Spinal cord (tissue), 10 donors: ENCODE measurements around the gene GNG7. TPM values are rescaled to one million over a fixed set of nuclear protein-coding genes. Genes with fewer than 3 reads are reported as not detected.

ENCODE experiments used
- DNase-seq, 6 donors: peaks; one replicate each; pipeline versions ENCODE4 v3.0.0 to v3.0.0-alpha.2; 2013 to 2015; ENCODE audit warnings: low spot score in 6 of 6, low read depth in 4 of 6
- H3K27ac ChIP-seq: one replicate; pipeline ENCODE4 v1.5.1; 2013; ENCODE audit warnings: low read depth, low read length, control low read depth
- H3K27me3 ChIP-seq: one replicate; pipeline ENCODE4 v1.6.1; 2013; ENCODE audit warnings: low read length; ENCODE audit not compliant: control insufficient read depth, insufficient read depth
- H3K36me3 ChIP-seq: one replicate; pipeline ENCODE4 v1.6.1; 2013; ENCODE audit warnings: low read length; ENCODE audit not compliant: control insufficient read depth, insufficient read depth
- H3K4me1 ChIP-seq: one replicate; pipeline ENCODE4 v1.6.1; 2013; ENCODE audit warnings: low read length; ENCODE audit not compliant: control insufficient read depth, insufficient read depth
- H3K4me3 ChIP-seq: one replicate; pipeline ENCODE4 v1.5.1; 2013; ENCODE audit warnings: low read depth, low read length, control low read depth
- H3K9me3 ChIP-seq: one replicate; pipeline ENCODE4 v1.6.1; 2013; ENCODE audit warnings: low read length; ENCODE audit not compliant: control insufficient read depth, insufficient read depth
- WGBS: methylation state at CpG from one replicate; pipeline ENCODE4 v1.1.5; 2013; ENCODE audit warnings: missing lambda C conversion rate; ENCODE audit not compliant: insufficient coverage; 5-methylcytosine and 5-hydroxymethylcytosine counted together
- polyA plus RNA-seq, 2 donors: library from polyadenylated mRNA; unstranded; fragments of 120-200 nt; gene quantifications; one replicate each; pipeline ENCODE4 v1.2.1, GENCODE V29; 2013; ENCODE audit not compliant: insufficient read length in 2 of 2
- total RNA-seq, 2 donors: library from RNA; depleted of rRNA in 1 of 2; stranded (reverse); fragments of 120-200 nt in 1 of 2; fragments of >200 nt in 1 of 2; gene quantifications; one replicate each; pipeline versions ENCODE4 v1.2.3 to v1.2.4, GENCODE V29; 2013 to 2014
- donor health status: healthy.

GNG7 gene
- total and polyA plus RNA-seq, 4 donors = 6.2 to 60.4 (median 30.2) TPM

DNA sequence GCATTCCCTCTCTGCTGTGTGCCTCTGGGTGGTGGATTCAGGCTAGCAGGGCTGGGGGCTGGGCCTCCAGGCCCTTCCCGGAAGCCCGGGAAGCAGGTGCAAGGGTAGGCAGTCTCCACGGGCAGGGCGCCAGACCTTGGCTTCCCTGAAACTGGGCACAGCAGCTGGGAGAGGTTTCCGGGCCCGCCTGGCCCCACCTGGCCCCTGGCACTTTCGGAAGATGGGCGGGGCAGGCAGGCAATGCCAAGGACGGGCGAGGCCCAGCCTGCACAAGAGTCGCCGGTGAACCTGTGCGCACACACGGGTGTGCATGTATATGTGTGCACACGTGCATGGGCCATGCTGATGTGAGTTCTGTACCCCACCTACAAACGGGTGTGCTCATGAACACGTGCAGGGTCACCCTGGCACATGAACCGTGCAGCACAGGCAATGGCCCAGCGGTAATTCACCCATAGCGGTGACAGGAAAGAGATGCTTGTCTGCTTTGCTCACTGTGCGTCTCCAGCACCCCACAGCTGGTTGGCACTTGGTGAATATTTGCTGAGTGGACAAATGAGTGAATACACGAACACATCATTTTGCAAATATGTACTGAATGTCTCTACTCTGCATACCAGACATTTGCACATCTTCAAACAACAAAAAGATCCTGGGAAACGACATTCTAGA is 211.2 kb downstream of the GNG7 start:
- Histone ChIP-seq H3K9me3 (no peaks in the 10 kb centered on the region), H3K27ac (no peak overlapping the region), H3K36me3 (peaks cover 4% of the 10 kb centered on the region), H3K27me3 (peaks cover 32% of the 10 kb centered on the region), H3K4me3 (no peak overlapping the region), H3K4me1 (peaks cover 41% of the 10 kb centered on the region)
- peak in 1 of 6 donors; percentile 17 for DNase-seq
- WGBS = 88% methylated on average over 21 of the region's 23 CpGs

DNA sequence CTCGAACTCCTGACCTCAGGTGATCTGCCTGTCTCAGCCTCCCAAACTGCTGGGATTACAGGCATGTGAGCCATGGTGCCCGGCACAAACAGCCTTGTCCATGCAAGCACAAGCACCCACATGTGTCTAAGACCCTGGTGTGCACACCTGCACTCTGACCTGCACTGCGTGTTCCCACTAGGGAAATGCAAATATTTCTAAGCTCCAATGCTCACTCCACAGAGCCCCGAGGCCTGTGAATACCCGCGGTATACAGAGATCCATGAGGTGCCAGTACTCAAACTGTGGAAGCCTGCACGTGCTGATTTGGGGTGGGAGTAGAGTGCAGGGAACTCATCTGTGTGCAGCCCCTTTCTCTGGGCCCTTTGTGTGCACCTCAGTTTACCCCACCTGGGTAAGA is 211.8 kb downstream of the GNG7 start:
- H3K36me3 ChIP-seq = peaks cover 4% of the 10 kb centered on the region
- peaks cover 36% of the 10 kb centered on the region for H3K4me1 ChIP-seq
- H3K9me3 ChIP-seq = no peaks in the 10 kb centered on the region
- H3K27ac ChIP-seq = no peak overlapping the region
- no peak overlapping the region for H3K4me3 ChIP-seq
- H3K27me3 ChIP-seq = peaks cover 32% of the 10 kb centered on the region
- DNase-seq = no peak
- 91% methylated on average over 4 of the region's 7 CpGs for WGBS

DNA sequence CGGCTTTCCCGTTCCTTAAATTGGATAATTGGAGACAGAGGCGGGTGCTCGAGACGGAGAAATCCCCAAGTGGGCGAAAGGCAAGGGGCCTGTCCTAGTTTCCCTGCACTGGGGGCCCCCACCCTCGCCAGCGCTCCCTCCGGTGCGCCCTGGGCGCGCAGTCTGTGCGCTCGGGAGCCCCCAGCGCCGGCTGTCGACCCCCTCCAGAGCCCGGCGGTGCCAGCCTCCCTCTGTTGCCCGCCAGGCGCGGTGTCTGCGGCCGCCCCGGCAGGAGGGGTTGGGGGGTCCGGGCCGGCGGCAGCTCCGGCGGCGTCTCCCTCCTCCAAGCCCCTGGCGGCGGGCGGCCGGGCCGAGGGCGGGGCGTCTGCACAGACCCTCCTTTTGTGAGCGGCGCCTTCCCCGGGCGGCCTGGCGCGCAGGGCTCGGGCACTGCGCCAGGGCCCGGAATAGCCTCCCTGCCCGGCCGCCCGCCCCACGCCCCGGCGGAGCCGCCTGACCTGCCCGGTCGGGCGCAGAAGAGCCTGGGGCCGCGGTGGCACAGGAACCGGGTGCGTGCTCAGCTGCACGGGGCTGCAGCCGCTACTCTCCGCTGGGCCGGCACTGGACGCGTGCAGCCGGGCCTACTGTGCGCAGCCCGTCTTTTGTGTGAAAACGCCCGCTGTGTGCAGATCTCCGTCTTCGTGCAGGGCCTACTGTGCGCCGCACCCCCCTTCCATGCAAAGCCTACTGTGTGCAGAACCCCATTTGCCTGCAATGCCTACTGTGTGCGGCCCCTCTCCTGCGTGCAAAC is 213.4 kb downstream of the GNG7 start:
- DNase-seq = peak in 2 of 6 donors; percentile 58 to 79
- H3K4me1 ChIP-seq = peaks cover 23% of the 10 kb centered on the region
- H3K36me3 ChIP-seq = peaks cover 4% of the 10 kb centered on the region
- H3K27me3 ChIP-seq = peaks cover 32% of the 10 kb centered on the region
- H3K9me3 ChIP-seq = no peaks in the 10 kb centered on the region
- WGBS = 2% methylated on average over 78 of the region's 78 CpGs
- no peak overlapping the region for H3K27ac ChIP-seq
- H3K4me3 ChIP-seq = no peak overlapping the region

DNA sequence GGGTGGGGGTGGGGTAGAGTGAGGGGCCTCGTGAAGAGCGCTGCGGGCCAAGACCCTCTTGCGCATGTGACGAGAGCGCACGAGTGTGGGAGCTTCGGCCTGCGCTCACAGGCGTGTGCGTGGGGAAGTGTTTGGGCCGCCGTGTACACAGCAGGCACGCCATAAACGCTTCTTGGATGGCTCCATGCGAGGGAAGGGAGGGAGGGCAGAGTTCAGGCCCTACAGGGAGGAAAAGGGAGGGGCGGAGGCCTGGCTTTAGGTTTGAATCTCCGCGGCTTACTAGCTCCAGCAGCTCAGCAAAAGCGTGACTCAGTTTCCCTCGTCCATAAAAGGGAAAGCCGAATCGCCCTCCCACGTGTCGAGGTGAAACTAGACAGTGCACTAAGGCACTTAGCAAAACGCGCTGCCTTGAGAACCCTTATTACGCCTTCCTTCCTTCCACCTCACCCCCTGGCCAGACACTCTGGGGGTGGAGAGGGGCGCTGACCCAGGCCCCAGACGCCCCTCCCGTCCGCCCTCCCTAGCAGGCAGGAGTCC is 214.0 kb downstream of the GNG7 start:
- peaks cover 32% of the 10 kb centered on the region for H3K27me3 ChIP-seq
- WGBS = 4% methylated on average over 28 of the region's 32 CpGs
- H3K9me3 ChIP-seq = no peaks in the 10 kb centered on the region
- H3K4me1 ChIP-seq = peaks cover 19% of the 10 kb centered on the region
- H3K4me3 ChIP-seq = no peak overlapping the region
- DNase-seq = no peak
- H3K27ac ChIP-seq = no peak overlapping the region
- peaks cover 4% of the 10 kb centered on the region for H3K36me3 ChIP-seq

DNA sequence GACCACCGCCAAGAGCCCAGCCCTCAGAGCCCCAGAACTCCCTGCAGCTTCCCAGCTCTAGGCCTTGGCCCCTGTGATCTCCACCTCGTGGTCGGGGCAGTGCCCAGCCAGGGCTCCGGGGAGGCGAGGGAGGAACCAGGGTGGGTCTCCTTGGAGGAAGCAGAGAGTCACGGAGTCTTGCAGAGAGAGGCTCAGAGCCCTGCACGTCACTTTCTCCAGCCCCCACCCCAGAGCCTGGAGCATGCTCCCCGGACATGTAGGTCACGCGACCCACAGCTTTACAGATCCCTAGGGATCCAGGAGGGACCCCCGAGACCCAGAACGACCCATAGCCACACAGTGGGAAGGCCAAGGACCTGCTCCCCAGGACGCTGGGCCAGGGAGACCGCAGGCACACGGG is 214.7 kb downstream of the GNG7 start:
- H3K27me3 ChIP-seq = peaks cover 30% of the 10 kb centered on the region
- WGBS = 17% methylated on average over 13 of the region's 15 CpGs
- no peak for DNase-seq
- H3K9me3 ChIP-seq = no peaks in the 10 kb centered on the region
- H3K27ac ChIP-seq = no peak overlapping the region
- H3K4me1 ChIP-seq = peaks cover 19% of the 10 kb centered on the region
- H3K4me3 ChIP-seq = no peak overlapping the region
- H3K36me3 ChIP-seq = peaks cover 4% of the 10 kb centered on the region

DNA sequence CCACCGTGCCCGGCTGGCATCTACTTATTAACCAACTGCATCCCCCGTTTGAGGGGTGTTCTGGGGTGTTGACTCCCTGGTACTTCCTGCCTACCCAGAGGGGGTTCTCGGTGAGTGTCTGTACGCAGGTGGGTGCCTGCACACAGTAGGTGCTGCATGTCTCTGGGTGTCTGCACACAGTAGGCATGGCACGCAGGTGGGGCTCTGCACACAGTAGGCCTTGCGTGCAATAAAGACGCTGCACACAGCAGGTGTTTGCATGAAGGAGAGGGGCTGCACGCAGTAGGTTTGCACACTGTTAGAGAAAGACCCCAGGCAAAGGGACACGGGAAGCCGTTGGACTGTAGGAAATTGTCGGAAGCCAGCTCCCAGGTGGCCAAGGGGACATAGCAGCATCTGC is 215.4 kb downstream of the GNG7 start:
- no peaks in the 10 kb centered on the region for H3K9me3 ChIP-seq
- H3K4me1 ChIP-seq = peaks cover 19% of the 10 kb centered on the region
- no peak overlapping the region for H3K4me3 ChIP-seq
- H3K27me3 ChIP-seq = peaks cover 30% of the 10 kb centered on the region
- H3K36me3 ChIP-seq = peaks cover 4% of the 10 kb centered on the region
- no peak overlapping the region for H3K27ac ChIP-seq
- 93% methylated on average over 8 of the region's 12 CpGs for WGBS
- no peak for DNase-seq

DNA sequence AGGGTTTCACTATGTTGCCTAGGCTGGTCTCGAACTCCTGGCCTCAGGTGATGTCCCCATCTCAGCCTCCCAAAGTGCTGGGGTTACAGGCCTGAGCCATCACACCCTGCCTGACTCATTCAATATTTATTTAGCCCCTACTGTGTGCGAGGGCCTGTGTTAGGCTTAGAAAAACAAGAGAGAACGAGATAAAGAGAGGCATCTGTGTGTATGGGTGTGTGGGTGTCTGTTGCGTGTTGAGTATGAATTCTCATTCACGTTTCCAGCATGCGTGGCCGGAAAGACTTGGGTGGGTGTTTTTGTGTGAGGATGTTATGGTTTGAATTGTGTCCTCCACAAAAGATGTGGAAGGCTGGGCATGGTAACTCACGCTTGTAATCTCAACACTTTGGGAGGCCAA is 217.1 kb downstream of the GNG7 start:
- 63% methylated on average over 8 of the region's 8 CpGs for WGBS
- Histone ChIP-seq H3K9me3 (no peaks in the 10 kb centered on the region), H3K4me1 (peaks cover 19% of the 10 kb centered on the region), H3K4me3 (no peak overlapping the region), H3K27ac (no peak overlapping the region), H3K27me3 (peaks cover 34% of the 10 kb centered on the region), H3K36me3 (no peaks in the 10 kb centered on the region)
- no peak for DNase-seq

DNA sequence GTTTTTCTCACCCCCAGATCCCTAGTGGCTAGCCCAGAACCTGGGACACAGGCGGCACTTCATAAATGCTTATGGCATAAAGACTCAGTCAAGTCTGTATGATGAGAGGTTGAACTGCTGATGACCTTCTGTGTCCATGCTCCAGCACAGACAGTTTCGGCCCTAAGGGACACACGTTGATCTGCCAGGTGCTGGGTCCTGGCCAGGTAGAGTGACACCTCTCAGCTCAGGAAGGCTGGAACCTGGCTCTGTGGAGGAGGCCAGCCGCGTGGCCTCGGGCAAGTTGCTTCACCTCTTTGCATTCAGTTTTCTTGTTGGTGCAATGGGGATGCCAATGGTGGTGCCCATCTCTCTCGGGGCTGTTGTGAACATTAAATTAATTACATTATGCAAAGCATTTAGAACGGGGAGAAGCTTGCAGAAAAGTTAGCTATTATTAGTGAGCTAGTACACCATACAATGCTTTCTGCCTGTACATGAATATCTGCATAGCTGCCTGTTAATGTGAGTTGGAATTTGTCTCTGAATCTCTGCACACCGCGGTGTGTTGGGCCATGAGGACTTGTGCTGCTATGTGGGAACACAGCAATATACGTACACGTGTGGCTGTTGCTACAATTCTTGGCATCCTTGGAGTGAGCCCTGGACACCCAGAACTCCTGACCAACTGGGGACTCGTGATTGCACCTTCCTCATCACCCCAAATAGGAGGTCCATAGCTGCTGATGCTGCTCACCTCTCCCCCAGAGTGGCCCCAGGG is 218.1 kb downstream of the GNG7 start:
- no peak for DNase-seq
- Histone ChIP-seq H3K36me3 (no peaks in the 10 kb centered on the region), H3K27ac (no peak overlapping the region), H3K27me3 (peaks cover 39% of the 10 kb centered on the region), H3K9me3 (no peaks in the 10 kb centered on the region), H3K4me3 (no peak overlapping the region), H3K4me1 (peaks cover 17% of the 10 kb centered on the region)
- 92% methylated on average over 7 of the region's 13 CpGs for WGBS

DNA sequence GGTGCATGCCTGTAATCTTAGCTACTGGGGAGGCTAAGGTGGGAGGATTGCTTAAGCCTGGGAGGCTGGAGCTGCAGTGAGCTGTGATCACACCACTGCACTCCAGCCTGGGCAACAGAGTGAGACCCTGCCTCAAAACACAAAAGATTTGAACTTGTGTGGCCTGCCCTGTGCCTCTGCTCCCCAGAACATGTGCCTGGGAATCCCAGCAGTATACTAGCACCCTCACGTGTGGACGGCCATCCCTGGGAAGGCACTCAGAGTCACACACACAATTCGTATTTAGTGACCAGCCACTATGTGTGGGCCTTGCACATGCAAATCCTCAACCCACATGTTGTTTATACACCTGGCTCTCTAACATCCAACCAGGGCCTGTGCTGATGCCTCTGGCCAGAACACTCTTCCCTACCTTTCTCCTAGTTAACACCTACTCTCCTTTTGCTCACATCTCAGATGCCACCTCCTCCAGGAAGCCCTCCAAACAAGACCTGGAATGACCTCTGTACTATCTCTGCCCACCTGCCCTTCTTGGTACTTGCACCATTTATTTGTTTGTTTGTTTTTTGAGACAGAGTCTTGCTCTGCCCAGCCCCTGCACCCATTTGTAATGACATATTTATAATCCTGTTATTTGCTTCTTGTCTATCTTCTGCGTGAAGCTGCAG is 218.9 kb downstream of the GNG7 start:
- Histone ChIP-seq H3K4me3 (no peak overlapping the region), H3K9me3 (no peaks in the 10 kb centered on the region), H3K27me3 (peaks cover 43% of the 10 kb centered on the region), H3K4me1 (peaks cover 19% of the 10 kb centered on the region), H3K36me3 (no peaks in the 10 kb centered on the region), H3K27ac (no peak overlapping the region)
- no peak for DNase-seq
- WGBS = 77% methylated on average over 3 of the region's 4 CpGs
